ENCODE data around the gene LMF1. TPM values are rescaled to one million over a fixed set of nuclear protein-coding genes. Genes with fewer than 3 reads are reported as not detected.

The LMF1 gene
- polyA plus RNA-seq, 1 donor (not counting 4 experiments of a cell fraction or from before 2014, with no cell fraction given) = 3.1 TPM

GRCh38 chr16:841455-842060 is 129.2 kb downstream of the LMF1 start:
- DNase-seq (ENCODE audit: low read depth, low spot score) (no peak), FAIRE-seq (no peak)
- Histone ChIP-seq H3K27ac (ENCODE audit: control insufficient read depth, insufficient read depth, low read length) (no peak overlapping the region), H3K9ac (ENCODE audit: control insufficient read depth, extremely low read depth, insufficient read depth, low read length) (no peak overlapping the region), H3K79me2 (ENCODE audit: control insufficient read depth, insufficient read depth, low read length) (no peaks in the 10 kb centered on the region), H3K9me3 (ENCODE audit: control insufficient read depth, low read depth, low read length) (no peaks in the 10 kb centered on the region), H3K36me3 (ENCODE audit: control insufficient read depth in 2 of 2, extremely low read depth in 1 of 2, insufficient read depth in 2 of 2, low read length in 2 of 2) (no peaks in the 10 kb centered on the region), H3K4me1 (ENCODE audit: control insufficient read depth, extremely low read depth, insufficient read depth, low read length) (no peaks in the 10 kb centered on the region), H2AFZ (ENCODE audit: control insufficient read depth, low read length) (no peak overlapping the region), H4K20me1 (ENCODE audit: control insufficient read depth, extremely low read depth, insufficient read depth, low read length) (no peaks in the 10 kb centered on the region), H3K4me3 (ENCODE audit: control insufficient read depth in 2 of 3, extremely low read depth in 1 of 3, insufficient read depth in 2 of 3, low read depth in 1 of 3, low read length in 3 of 3) (no peak overlapping the region), H3K9me1 (ENCODE audit: control insufficient read depth, extremely low read depth, insufficient read depth, low read length) (no peaks in the 10 kb centered on the region), H3K27me3 (ENCODE audit: control insufficient read depth, extremely low read depth, insufficient read depth, low read length) (no peaks in the 10 kb centered on the region), H3K4me2 (ENCODE audit: control insufficient read depth, extremely low read depth, insufficient read depth, low read depth, low read length) (no peak overlapping the region)
- dilution Hi-C loops (cut with MboI; ENCODE audit: extremely low pct_ligation_motif_present, low sequenced_read_pairs) = no loop called here
- TF ChIP-seq EZH2 (IDR thresholded peaks at IDR 0.05; ENCODE audit: low read length) = no peak
- TF ChIP-seq CTCF (optimal IDR thresholded peaks at IDR 0.05 in 1 of 3, IDR thresholded peaks at IDR 0.05 in 1 of 3, conservative IDR thresholded peaks at IDR 0.05 in 1 of 3; ENCODE audit: extremely low read depth in 1 of 3, insufficient read depth in 2 of 3, low read length in 3 of 3) = no peak

- Histone ChIP-seq H3K36me3 (ENCODE audit: control insufficient read depth in 2 of 2, extremely low read depth in 1 of 2, insufficient read depth in 2 of 2, low read length in 2 of 2) (no peaks in the 10 kb centered on the region), H3K9me3 (ENCODE audit: control insufficient read depth, low read depth, low read length) (no peaks in the 10 kb centered on the region), H2AFZ (ENCODE audit: control insufficient read depth, low read length) (no peak overlapping the region), H3K9ac (ENCODE audit: control insufficient read depth, extremely low read depth, insufficient read depth, low read length) (no peak overlapping the region), H3K4me2 (ENCODE audit: control insufficient read depth, extremely low read depth, insufficient read depth, low read depth, low read length) (no peak overlapping the region), H4K20me1 (ENCODE audit: control insufficient read depth, extremely low read depth, insufficient read depth, low read length) (no peaks in the 10 kb centered on the region), H3K27me3 (ENCODE audit: control insufficient read depth, extremely low read depth, insufficient read depth, low read length) (no peaks in the 10 kb centered on the region), H3K4me3 (ENCODE audit: control insufficient read depth in 2 of 3, extremely low read depth in 1 of 3, insufficient read depth in 2 of 3, low read depth in 1 of 3, low read length in 3 of 3) (no peak overlapping the region), H3K4me1 (ENCODE audit: control insufficient read depth, extremely low read depth, insufficient read depth, low read length) (no peaks in the 10 kb centered on the region), H3K27ac (ENCODE audit: control insufficient read depth, insufficient read depth, low read length) (no peak overlapping the region), H3K9me1 (ENCODE audit: control insufficient read depth, extremely low read depth, insufficient read depth, low read length) (no peaks in the 10 kb centered on the region), H3K79me2 (ENCODE audit: control insufficient read depth, insufficient read depth, low read length) (no peaks in the 10 kb centered on the region)
- DNase-seq (ENCODE audit: low read depth, low spot score) = no peak
- FAIRE-seq = no peak
- TF ChIP-seq EZH2 (IDR thresholded peaks at IDR 0.05; ENCODE audit: low read length) = no peak
- dilution Hi-C loops (cut with MboI; ENCODE audit: extremely low pct_ligation_motif_present, low sequenced_read_pairs) = no loop called here
These were observed 130.0 kb downstream of the LMF1 start for GRCh38 chr16:840561-841454.

Data from keratinocyte (primary cell).